Neural progenitor cell (in vitro differentiated cells): ENCODE results near the gene CAMK1D. TPM values are rescaled to one million over a fixed set of nuclear protein-coding genes. Genes with fewer than 3 reads are reported as not detected.

Source experiments
- DNase-seq: peaks from one replicate; pipeline ENCODE4 v3.0.0-alpha.2; 2016; ENCODE audit warnings: low spot score
- H2AFZ ChIP-seq: fragments of 200-600 bp; sonication (generic); replicated peaks from 2 replicates; pipeline ENCODE4 v1.6.1; 2016; ENCODE audit warnings: antibody characterized with exemption
- H3F3A ChIP-seq: fragments of 200-600 bp; sonication (generic); 2 replicates; pipeline ENCODE4 v1.6.1; 2016; ENCODE audit warnings: antibody characterized with exemption, low read depth
- H3K27ac ChIP-seq: fragments of 200-600 bp; sonication (generic); 2 replicates; pipeline ENCODE4 v1.5.1; 2016; ENCODE audit warnings: mild to moderate bottlenecking
- H3K27me3 ChIP-seq: fragments of 200-600 bp; sonication (generic); 2 replicates; pipeline ENCODE4 v1.6.1; 2016; ENCODE audit warnings: mild to moderate bottlenecking, moderate library complexity
- H3K36me3 ChIP-seq: fragments of 200-600 bp; sonication (generic); 2 replicates; pipeline ENCODE4 v1.5.1; 2016
- H3K4me1 ChIP-seq: fragments of 200-600 bp; sonication (generic); 2 replicates; pipeline ENCODE4 v1.6.1; 2016; ENCODE audit warnings: mixed run types
- H3K4me2 ChIP-seq: fragments of 200-600 bp; sonication (generic); 2 replicates; pipeline ENCODE4 v1.6.1; 2016
- H3K4me3 ChIP-seq: fragments of 200-600 bp; sonication (generic); 2 replicates; pipeline ENCODE4 v1.5.1; 2016
- H3K79me2 ChIP-seq: fragments of 200-600 bp; sonication (generic); 2 replicates; pipeline ENCODE4 v1.6.1; 2016; ENCODE audit warnings: low read depth
- H3K9ac ChIP-seq: fragments of 200-600 bp; sonication (generic); 2 replicates; pipeline ENCODE4 v1.6.1; 2016
- H3K9me3 ChIP-seq: fragments of 200-600 bp; sonication (generic); 2 replicates; pipeline ENCODE4 v1.5.1; 2016; ENCODE audit warnings: low read depth
- H4K20me1 ChIP-seq: fragments of 200-600 bp; sonication (generic); 2 replicates; pipeline ENCODE4 v1.6.1; 2016; ENCODE audit warnings: low read depth
- H3K27ac Mint-ChIP-seq: 3 replicates; pipeline ENCODE4 v1.8.0; 2021; ENCODE audit warnings: mixed read lengths
- H3K27me3 Mint-ChIP-seq: 2 replicates; pipeline ENCODE4 v1.8.0; 2022; ENCODE audit warnings: low read depth, mild to moderate bottlenecking, inconsistent platforms, moderate library complexity, mixed read lengths; ENCODE audit not compliant: insufficient read depth
- H3K36me3 Mint-ChIP-seq: 3 replicates; pipeline ENCODE4 v1.8.0; 2021; ENCODE audit warnings: mixed read lengths
- H3K4me1 Mint-ChIP-seq: 3 replicates; pipeline ENCODE4 v1.8.0; 2021; ENCODE audit warnings: mixed read lengths
- H3K4me3 Mint-ChIP-seq: 3 replicates; pipeline ENCODE4 v1.8.0; 2021; ENCODE audit warnings: mild to moderate bottlenecking, moderate library complexity, mixed read lengths
- H3K9me3 Mint-ChIP-seq: 3 replicates; pipeline ENCODE4 v1.8.0; 2020; ENCODE audit warnings: mixed read lengths
- EZH2 ChIP-seq: fragments of 200-600 bp; sonication (generic); IDR thresholded peaks from 2 replicates; pipeline ENCODE4 v1.6.1; 2017; ENCODE audit warnings: antibody characterized with exemption, mild to moderate bottlenecking, moderate library complexity
- EZH2phosphoT487 ChIP-seq: fragments of 200-600 bp; sonication (generic); IDR thresholded peaks from 2 replicates; pipeline ENCODE4 v1.6.1; 2017; ENCODE audit warnings: antibody characterized with exemption
- total RNA-seq: library from RNA; depleted of rRNA; stranded (reverse); fragments of >200 nt; gene quantifications from 2 replicates; pipeline ENCODE4 v1.2.3, GENCODE V29; 2015; ENCODE audit warnings: low replicate concordance
- TF ChIP-seq, protein P1 (sequence below): fragments of 200-600 bp; sonication (generic); IDR thresholded peaks from 2 replicates; pipeline ENCODE4 v1.5.1; 2017; ENCODE audit warnings: antibody characterized with exemption, mild to moderate bottlenecking

CAMK1D gene
- total RNA-seq, 1 donor from 2014 or later: 7.6 TPM

DNA sequence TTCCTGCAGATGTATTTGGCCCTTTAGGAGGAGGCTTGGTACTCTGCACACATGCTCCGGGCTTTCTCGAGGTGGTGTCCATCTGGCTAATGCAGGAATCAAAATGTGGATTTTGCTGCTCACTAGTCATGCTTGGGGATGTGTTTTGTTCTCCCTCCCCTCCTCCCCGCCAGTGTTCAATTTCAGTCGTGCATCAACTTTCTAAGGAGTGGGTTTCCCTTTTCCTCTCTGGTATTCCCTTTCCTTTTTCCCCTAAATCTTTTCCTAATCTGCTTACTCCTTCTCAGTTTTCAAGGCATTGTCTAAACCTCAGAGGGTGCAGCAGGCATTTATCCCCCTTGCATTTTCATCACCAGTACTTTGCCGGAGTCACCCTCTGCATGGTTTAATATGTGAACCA is 450.4 kb downstream of the CAMK1D start:
- no peak overlapping the region for H3K27ac ChIP-seq
- H2AFZ ChIP-seq: no peak overlapping the region
- H3K4me1 ChIP-seq: peaks cover 29% of the 10 kb centered on the region
- no peaks in the 10 kb centered on the region for H3K9me3 ChIP-seq
- peak overlapping the region; percentile 70 for H3K4me2 ChIP-seq
- H3K4me3 Mint-ChIP-seq: peak overlapping the region; percentile 13
- H4K20me1 ChIP-seq: peaks cover 2% of the 10 kb centered on the region
- peaks cover 10% of the 10 kb centered on the region for H3F3A ChIP-seq
- H3K4me1 Mint-ChIP-seq: peaks cover 47% of the 10 kb centered on the region
- TF ChIP-seq EZH2phosphoT487 (peak; percentile 62), EZH2 (peak; percentile 25)
- TF ChIP-seq, protein P1, sequence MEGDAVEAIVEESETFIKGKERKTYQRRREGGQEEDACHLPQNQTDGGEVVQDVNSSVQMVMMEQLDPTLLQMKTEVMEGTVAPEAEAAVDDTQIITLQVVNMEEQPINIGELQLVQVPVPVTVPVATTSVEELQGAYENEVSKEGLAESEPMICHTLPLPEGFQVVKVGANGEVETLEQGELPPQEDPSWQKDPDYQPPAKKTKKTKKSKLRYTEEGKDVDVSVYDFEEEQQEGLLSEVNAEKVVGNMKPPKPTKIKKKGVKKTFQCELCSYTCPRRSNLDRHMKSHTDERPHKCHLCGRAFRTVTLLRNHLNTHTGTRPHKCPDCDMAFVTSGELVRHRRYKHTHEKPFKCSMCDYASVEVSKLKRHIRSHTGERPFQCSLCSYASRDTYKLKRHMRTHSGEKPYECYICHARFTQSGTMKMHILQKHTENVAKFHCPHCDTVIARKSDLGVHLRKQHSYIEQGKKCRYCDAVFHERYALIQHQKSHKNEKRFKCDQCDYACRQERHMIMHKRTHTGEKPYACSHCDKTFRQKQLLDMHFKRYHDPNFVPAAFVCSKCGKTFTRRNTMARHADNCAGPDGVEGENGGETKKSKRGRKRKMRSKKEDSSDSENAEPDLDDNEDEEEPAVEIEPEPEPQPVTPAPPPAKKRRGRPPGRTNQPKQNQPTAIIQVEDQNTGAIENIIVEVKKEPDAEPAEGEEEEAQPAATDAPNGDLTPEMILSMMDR: no peak
- no peaks in the 10 kb centered on the region for H3K79me2 ChIP-seq
- peaks cover 2% of the 10 kb centered on the region for H3K36me3 Mint-ChIP-seq
- H3K9ac ChIP-seq: no peak overlapping the region
- no peaks in the 10 kb centered on the region for H3K9me3 Mint-ChIP-seq
- peaks cover 4% of the 10 kb centered on the region for H3K27me3 Mint-ChIP-seq
- DNase-seq: peak; percentile 57
- H3K27me3 ChIP-seq: no peaks in the 10 kb centered on the region
- no peaks in the 10 kb centered on the region for H3K36me3 ChIP-seq
- H3K27ac Mint-ChIP-seq: peak overlapping the region; percentile 94
- peak overlapping the region; percentile 31 for H3K4me3 ChIP-seq

DNA sequence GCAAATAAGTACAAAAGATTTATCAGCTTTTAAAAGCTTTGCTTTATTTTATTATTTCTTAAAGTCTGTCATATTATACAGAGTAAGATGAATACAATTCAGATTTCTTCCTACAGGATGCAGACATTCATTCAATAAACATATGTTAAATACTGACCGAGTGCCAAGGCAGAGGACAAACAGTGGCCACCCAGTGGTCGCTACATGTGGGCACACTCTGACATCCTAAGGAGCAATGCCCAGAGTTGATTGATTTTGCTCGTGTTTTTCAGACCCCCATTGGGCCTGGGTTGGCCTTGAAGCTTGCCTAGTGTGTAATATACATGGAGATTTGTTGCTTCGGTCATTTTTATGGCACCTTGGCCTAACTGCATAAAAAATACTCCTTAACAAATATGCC is 451.0 kb downstream of the CAMK1D start:
- Mint-ChIP-seq H3K9me3 (no peaks in the 10 kb centered on the region), H3K27ac (no peak overlapping the region), H3K36me3 (peaks cover 2% of the 10 kb centered on the region), H3K4me1 (peaks cover 47% of the 10 kb centered on the region), H3K4me3 (no peak overlapping the region), H3K27me3 (peaks cover 4% of the 10 kb centered on the region)
- no peak overlapping the region for H2AFZ ChIP-seq
- peaks cover 10% of the 10 kb centered on the region for H3F3A ChIP-seq
- peaks cover 29% of the 10 kb centered on the region for H3K4me1 ChIP-seq
- no peaks in the 10 kb centered on the region for H3K79me2 ChIP-seq
- no peak overlapping the region for H3K9ac ChIP-seq
- H3K4me2 ChIP-seq: peak overlapping the region; percentile 70
- H4K20me1 ChIP-seq: peaks cover 2% of the 10 kb centered on the region
- DNase-seq: no peak
- TF ChIP-seq EZH2phosphoT487 (no peak), EZH2 (no peak)
- TF ChIP-seq, protein P1: peak; percentile 51
- no peaks in the 10 kb centered on the region for H3K36me3 ChIP-seq
- no peaks in the 10 kb centered on the region for H3K9me3 ChIP-seq
- H3K27ac ChIP-seq: no peak overlapping the region
- H3K27me3 ChIP-seq: no peaks in the 10 kb centered on the region
- H3K4me3 ChIP-seq: peak overlapping the region; percentile 31

DNA sequence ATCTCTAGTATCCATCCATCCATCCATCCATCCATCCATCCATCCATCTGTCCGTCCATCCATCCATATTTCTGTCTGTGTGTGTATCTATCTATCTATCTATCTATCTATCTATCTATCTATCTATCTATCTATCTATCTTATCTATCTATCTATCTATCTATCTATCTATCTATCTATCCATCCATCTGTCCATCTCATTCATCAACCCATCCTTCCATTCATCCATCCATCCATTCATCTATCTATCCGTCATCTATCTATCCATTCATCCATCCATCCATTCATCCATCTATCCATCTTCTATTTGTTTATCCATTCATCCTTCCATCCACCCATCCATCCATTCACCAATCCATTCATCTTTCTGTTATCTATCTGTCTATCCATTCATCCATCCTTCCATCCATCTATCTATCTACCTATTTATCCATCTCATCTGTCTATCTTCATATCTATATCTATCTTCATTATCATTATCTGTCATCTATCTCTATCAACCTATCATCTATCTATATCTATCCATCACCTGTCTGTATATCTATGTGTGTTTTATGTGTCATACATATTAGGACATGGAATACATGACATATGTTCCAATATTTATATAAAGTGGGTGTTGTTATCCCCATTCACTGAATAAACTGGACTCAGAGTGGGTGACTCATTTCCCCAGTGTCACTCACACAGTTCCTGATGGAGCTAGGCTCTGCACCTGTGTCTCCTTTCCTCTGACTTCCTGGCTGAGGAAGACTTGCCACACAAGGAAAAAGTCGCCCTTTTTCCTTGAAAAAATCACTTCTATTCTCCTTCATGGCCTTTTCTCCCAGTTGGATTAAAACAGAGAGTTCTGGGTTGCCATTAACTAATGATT is 452.1 kb downstream of the CAMK1D start:
- Histone ChIP-seq H4K20me1 (peaks cover 2% of the 10 kb centered on the region), H3F3A (peaks cover 10% of the 10 kb centered on the region), H3K27ac (no peak overlapping the region), H3K9ac (no peak overlapping the region), H3K9me3 (no peaks in the 10 kb centered on the region), H3K4me2 (no peak overlapping the region), H3K36me3 (no peaks in the 10 kb centered on the region), H3K4me3 (no peak overlapping the region), H3K79me2 (no peaks in the 10 kb centered on the region), H2AFZ (no peak overlapping the region), H3K4me1 (peaks cover 24% of the 10 kb centered on the region), H3K27me3 (no peaks in the 10 kb centered on the region)
- no peak overlapping the region for H3K4me3 Mint-ChIP-seq
- no peak for DNase-seq
- no peak overlapping the region for H3K27ac Mint-ChIP-seq
- H3K36me3 Mint-ChIP-seq: peaks cover 2% of the 10 kb centered on the region
- peaks cover 40% of the 10 kb centered on the region for H3K4me1 Mint-ChIP-seq
- TF ChIP-seq EZH2: no peak
- no peak for TF ChIP-seq EZH2phosphoT487
- TF ChIP-seq, protein P1: no peak
- no peaks in the 10 kb centered on the region for H3K9me3 Mint-ChIP-seq
- peaks cover 4% of the 10 kb centered on the region for H3K27me3 Mint-ChIP-seq
